CD4-positive, alpha-beta memory T cell (primary cell): ENCODE data around the gene LMNB1. TPM values are rescaled to one million over a fixed set of nuclear protein-coding genes. Genes with fewer than 3 reads are reported as not detected.
"Not testable (repeated sequence)": the region's sequence is repeated elsewhere in the genome, so short reads cannot be mapped to it uniquely, and the experiment has no call there.

ENCODE experiments used
- CTCF ChIA-PET: fragments of 350-600 bp; sonication (Branson Sonifier 250); formaldehyde crosslinking; loops from one replicate; lab custom pipeline; 2021; ENCODE audit warnings: inconsistent platforms; ENCODE audit not compliant: partially characterized antibody; lab: Charles Lee
- POLR2A ChIA-PET: fragments of 350-600 bp; sonication (Branson Sonifier 250); formaldehyde crosslinking; loops from one replicate; lab custom pipeline; 2021; ENCODE audit not compliant: partially characterized antibody; lab: Charles Lee
- DNase-seq, 5 donors: peaks; one replicate each; pipeline versions ENCODE4 v3.0.0 to v3.0.0-alpha.2; 2020 to 2022; ENCODE audit warnings: mixed read lengths in 1 of 5
- H3K27ac ChIP-seq: one replicate; pipeline ENCODE4 v1.7.0; 2013; ENCODE audit warnings: low read depth, low read length
- H3K27me3 ChIP-seq: 2 replicates; pipeline ENCODE4 v1.7.0; 2013; ENCODE audit warnings: mild to moderate bottlenecking, low read length, moderate library complexity; ENCODE audit not compliant: insufficient read depth
- H3K36me3 ChIP-seq: 2 replicates; pipeline ENCODE4 v1.7.0; 2013; ENCODE audit warnings: mild to moderate bottlenecking, low read length, moderate library complexity; ENCODE audit not compliant: insufficient read depth
- H3K4me1 ChIP-seq: 2 replicates; pipeline ENCODE4 v1.7.0; 2013; ENCODE audit warnings: mild to moderate bottlenecking, low read length, moderate library complexity; ENCODE audit not compliant: insufficient read depth
- H3K4me3 ChIP-seq, 2 donors: one replicate each; pipeline ENCODE4 v1.7.0; 2013; ENCODE audit warnings: low read length in 2 of 2, mild to moderate bottlenecking in 1 of 2
- H3K9me3 ChIP-seq, 2 donors: one replicate each; pipeline ENCODE4 v1.7.0; 2013; ENCODE audit warnings: low read length in 2 of 2, control low read depth in 1 of 2; ENCODE audit not compliant: control insufficient read depth in 1 of 2
- H3K27ac Mint-ChIP-seq, 7 donors: one replicate each; pipeline ENCODE4 v1.8.0; 2020 to 2021; ENCODE audit warnings: mixed read lengths in 7 of 7, mild to moderate bottlenecking in 6 of 7, inconsistent platforms in 3 of 7, moderate library complexity in 3 of 7
- H3K27me3 Mint-ChIP-seq, 2 donors: one replicate each; pipeline ENCODE4 v1.8.0; 2020 to 2021; ENCODE audit warnings: mixed read lengths in 2 of 2
- H3K36me3 Mint-ChIP-seq, 2 donors: one replicate each; pipeline ENCODE4 v1.8.0; 2020 to 2021; ENCODE audit warnings: mixed read lengths in 2 of 2, inconsistent platforms in 1 of 2, mild to moderate bottlenecking in 1 of 2
- H3K4me1 Mint-ChIP-seq, 4 donors: one replicate each; pipeline ENCODE4 v1.8.0; 2020 to 2021; ENCODE audit warnings: mixed read lengths in 4 of 4, mild to moderate bottlenecking in 1 of 4
- H3K4me3 Mint-ChIP-seq, 8 donors: one replicate each; pipeline ENCODE4 v1.8.0; 2020 to 2021; ENCODE audit warnings: mixed read lengths in 8 of 8, mild to moderate bottlenecking in 7 of 8, moderate library complexity in 6 of 8, inconsistent platforms in 3 of 8
- H3K9me3 Mint-ChIP-seq, 8 donors: one replicate each; pipeline ENCODE4 v1.8.0; 2020 to 2021; ENCODE audit warnings: mixed read lengths in 8 of 8, mild to moderate bottlenecking in 5 of 8, inconsistent platforms in 3 of 8, moderate library complexity in 1 of 8
- intact Hi-C: fragments of 100-400 bp; cut with micrococcal nuclease; formaldehyde crosslinking; loops from one replicate; pipeline ENCODE4 v1.15.1; 2023
- polyA plus RNA-seq, 2 donors: library from polyadenylated mRNA; unstranded; fragments of 300-500 nt; fragmentation: Illumina TruSeq; gene quantifications; one replicate each; pipeline ENCODE4 v1.2.3, GENCODE V29; 2021
- total RNA-seq, 2 experiments: library from RNA; stranded (reverse); gene quantifications; one replicate each; pipeline ENCODE4 v1.2.3, GENCODE V29; 2021

The LMNB1 gene
- total and polyA plus RNA-seq, 4 experiments from 2014 or later = 2.0 to 32.3 (median 18.5) TPM

DNA sequence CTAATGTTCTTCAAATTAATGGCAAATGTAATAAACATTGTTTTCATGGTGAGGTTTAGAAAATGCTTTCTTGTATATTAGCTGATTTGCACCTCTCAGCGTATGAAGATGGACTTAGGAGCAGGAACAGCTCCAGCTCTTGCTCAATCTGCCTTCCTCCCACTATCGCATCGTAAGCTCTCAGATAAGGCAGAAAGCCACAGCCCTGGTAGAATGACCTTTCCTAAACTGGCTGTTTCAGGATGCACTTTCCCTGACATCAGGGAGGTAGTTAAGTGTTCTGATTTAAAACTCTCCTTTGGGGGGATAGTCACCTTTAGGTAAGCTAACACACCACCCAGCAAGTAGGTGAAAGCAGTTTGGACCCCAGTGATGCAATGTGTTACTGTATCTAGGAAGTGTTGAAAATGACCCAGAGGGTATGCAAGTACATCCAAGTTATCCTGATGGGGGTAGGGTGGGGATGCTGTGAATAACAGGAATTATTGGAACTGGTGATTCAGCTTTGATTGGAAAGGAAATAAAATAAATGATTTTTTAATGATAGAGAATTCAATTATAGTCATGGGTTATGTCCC lies 72.3 kb downstream of the LMNB1 start:
- intact Hi-C loops = no loop called here
- POLR2A ChIA-PET = interaction anchor here (0.8 kb wide), 1 partner anchor 181 kb away, joined by 3 read pairs; the partner anchor contains the start of gene MARCHF3
- CTCF ChIA-PET = interaction anchor here (0.8 kb wide), 1 partner anchor 37 kb away, joined by 3 read pairs; no protein-coding TSS in a partner anchor
- Mint-ChIP-seq H3K36me3 (no peaks in the 10 kb centered on the region), H3K27ac (peak overlapping the region in 2 of 7 donors; percentile 9 to 88), H3K4me1 (peaks cover 34 to 68% (median 55%) of the 10 kb centered on the region in 4 donors), H3K27me3 (no peaks in the 10 kb centered on the region), H3K9me3 (peaks cover 0 to 7% (median 0%) of the 10 kb centered on the region in 8 donors), H3K4me3 (no peak overlapping the region)
- no peak overlapping the region for H3K4me3 ChIP-seq
- no peaks in the 10 kb centered on the region for H3K36me3 ChIP-seq
- H3K27ac ChIP-seq = no peak overlapping the region
- H3K27me3 ChIP-seq = no peaks in the 10 kb centered on the region
- peaks cover 46% of the 10 kb centered on the region for H3K4me1 ChIP-seq
- H3K9me3 ChIP-seq = no peaks in the 10 kb centered on the region
- no peak for DNase-seq

DNA sequence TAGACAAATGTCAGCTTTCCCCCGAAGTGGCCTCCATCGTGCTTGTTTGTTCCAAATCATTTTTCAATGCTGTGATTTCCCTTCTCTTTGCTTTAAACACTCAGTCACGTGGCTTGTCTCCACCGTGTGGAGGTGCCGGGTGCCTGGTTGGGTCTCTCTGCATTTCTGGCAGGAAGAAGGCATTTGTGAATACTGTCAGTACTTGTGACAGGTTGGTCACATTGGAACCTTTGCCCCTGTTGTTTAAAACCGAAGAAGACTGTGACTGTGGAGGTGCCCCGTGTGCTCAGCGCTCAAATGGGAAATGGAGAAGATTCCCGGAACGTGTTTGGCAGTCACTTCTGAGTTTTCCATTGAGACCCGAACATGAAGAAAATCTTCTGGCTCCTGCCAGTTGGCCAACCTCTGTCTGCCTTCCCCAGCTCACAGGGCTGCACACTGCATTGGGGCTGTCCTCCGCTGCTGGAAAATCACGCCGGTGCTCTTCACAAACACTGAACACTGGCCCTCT lies 74.6 kb downstream of the LMNB1 start:
- intact Hi-C loops = loop anchor here (2.0 to 5.0 kb wide), 5 partner anchors 39 to 376 kb away; partner anchors contain the start of genes LMNB1 and MARCHF3

DNA sequence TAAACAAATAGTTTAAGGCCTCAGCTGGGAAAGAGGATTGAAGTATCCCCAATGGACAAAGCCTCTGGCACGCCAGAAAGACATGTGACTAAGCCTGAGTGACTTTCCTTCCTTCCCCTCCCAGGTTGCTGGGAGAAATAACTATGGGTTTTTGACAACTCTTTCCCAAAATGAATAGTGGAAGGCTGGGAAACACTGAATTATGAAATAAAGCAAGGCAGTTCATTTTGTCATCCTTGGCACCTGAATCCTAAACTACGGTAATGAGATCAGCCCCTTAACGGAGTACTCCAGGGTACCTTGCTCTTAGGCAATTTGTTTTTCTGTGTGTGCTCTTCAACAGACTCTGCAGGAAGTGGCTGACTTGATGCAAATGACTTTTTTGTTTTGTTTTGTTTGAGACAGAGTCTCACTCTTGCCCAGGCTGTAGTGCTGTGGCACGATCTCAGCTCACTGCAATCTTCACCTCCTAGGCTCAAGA lies 75.2 kb downstream of the LMNB1 start:
- H3K9me3 ChIP-seq = no peaks in the 10 kb centered on the region
- ChIA-PET POLR2A (interaction anchor here (0.8 to 4.4 kb wide), 12 partner anchors 13 to 377 kb away, joined by 3 to 39 read pairs (median 6); partner anchors contain the start of genes C5orf63 and LMNB1), CTCF (interaction anchor here (0.9 to 3.6 kb wide), 4 partner anchors 14 to 74 kb away, joined by 3 to 13 read pairs (median 7); no protein-coding TSS in a partner anchor)
- peak overlapping the region; percentile 89 to 97 (median 95) for H3K27ac Mint-ChIP-seq
- intact Hi-C loops = loop anchor here (2.0 to 5.0 kb wide), 5 partner anchors 40 to 375 kb away; partner anchors contain the start of genes LMNB1 and MARCHF3
- H3K4me1 Mint-ChIP-seq = peaks cover 33 to 50% (median 45%) of the 10 kb centered on the region in 4 donors
- H3K4me3 ChIP-seq = peak overlapping the region in 1 of 2 donors; percentile 29
- peak in 4 of 5 donors; percentile 27 to 44 (median 34) for DNase-seq
- no peaks in the 10 kb centered on the region for H3K36me3 ChIP-seq
- H3K9me3 Mint-ChIP-seq = peaks cover 0 to 7% (median 1%) of the 10 kb centered on the region in 8 donors
- peaks cover 36% of the 10 kb centered on the region for H3K4me1 ChIP-seq
- peak overlapping the region; percentile 8 for H3K27ac ChIP-seq
- no peaks in the 10 kb centered on the region for H3K27me3 ChIP-seq
- H3K36me3 Mint-ChIP-seq = peaks cover 0 to 6% of the 10 kb centered on the region in 2 donors
- H3K27me3 Mint-ChIP-seq = no peaks in the 10 kb centered on the region
- H3K4me3 Mint-ChIP-seq = peak overlapping the region; percentile 65 to 87 (median 78)

More for the DNA sequence above, 74.6 kb downstream of the LMNB1 start:
- peak in 4 of 5 donors; percentile 23 to 39 (median 32) for DNase-seq
- Mint-ChIP-seq H3K4me3 (peak overlapping the region; percentile 36 to 87 (median 78)), H3K27ac (peak overlapping the region; percentile 89 to 97 (median 95)), H3K27me3 (no peaks in the 10 kb centered on the region), H3K36me3 (peaks cover 0 to 6% of the 10 kb centered on the region in 2 donors), H3K4me1 (peaks cover 33 to 56% (median 50%) of the 10 kb centered on the region in 4 donors), H3K9me3 (peaks cover 0 to 7% (median 1%) of the 10 kb centered on the region in 8 donors)
- ChIA-PET CTCF (interaction anchor here (0.9 to 3.6 kb wide), 4 partner anchors 14 to 74 kb away, joined by 3 to 13 read pairs (median 7); no protein-coding TSS in a partner anchor), POLR2A (interaction anchor here (1.0 to 4.4 kb wide), 9 partner anchors 14 to 378 kb away, joined by 3 to 39 read pairs (median 6); partner anchors contain the start of gene LMNB1)
- Histone ChIP-seq H3K27ac (no peak overlapping the region), H3K4me1 (peaks cover 39% of the 10 kb centered on the region), H3K27me3 (no peaks in the 10 kb centered on the region), H3K9me3 (no peaks in the 10 kb centered on the region), H3K4me3 (no peak overlapping the region), H3K36me3 (no peaks in the 10 kb centered on the region)

DNA sequence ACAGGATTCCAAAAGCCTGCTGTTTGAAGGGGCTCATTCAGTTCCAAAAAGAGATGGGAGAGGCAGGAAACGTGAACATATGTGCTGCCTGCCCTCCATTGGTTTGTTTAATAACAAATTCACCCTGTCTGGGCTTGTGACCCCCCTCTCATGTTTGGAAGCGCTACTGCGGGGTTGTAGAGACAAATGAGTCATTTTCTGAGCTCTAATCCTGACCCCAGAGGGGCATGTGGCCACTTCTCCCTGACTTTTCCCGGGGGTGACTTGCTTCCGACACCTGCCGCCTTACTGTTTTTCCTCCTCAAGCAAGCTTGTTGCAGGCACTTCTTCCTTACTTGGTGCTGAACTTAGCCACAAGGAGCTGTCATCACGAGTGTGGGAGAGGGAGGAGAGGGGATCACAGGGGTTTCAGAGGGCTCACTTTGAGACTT lies 75.9 kb downstream of the LMNB1 start:
- H3K36me3 Mint-ChIP-seq = peaks cover 0 to 6% of the 10 kb centered on the region in 2 donors
- Histone ChIP-seq H3K36me3 (no peaks in the 10 kb centered on the region), H3K4me1 (peaks cover 36% of the 10 kb centered on the region), H3K27ac (peak overlapping the region; percentile 5), H3K27me3 (no peaks in the 10 kb centered on the region), H3K4me3 (no peak overlapping the region), H3K9me3 (no peaks in the 10 kb centered on the region)
- DNase-seq = no peak
- H3K27ac Mint-ChIP-seq = peak overlapping the region; percentile 89 to 97 (median 95)
- H3K9me3 Mint-ChIP-seq = peaks cover 0 to 7% (median 1%) of the 10 kb centered on the region in 8 donors
- H3K4me3 Mint-ChIP-seq = peak overlapping the region; percentile 65 to 87 (median 80)
- H3K4me1 Mint-ChIP-seq = peaks cover 33 to 48% (median 43%) of the 10 kb centered on the region in 4 donors
- CTCF ChIA-PET = interaction anchor here (1.2 to 3.6 kb wide), 2 partner anchors 41 to 43 kb away, joined by 4 to 13 read pairs; no protein-coding TSS in a partner anchor
- intact Hi-C loops = loop anchor here (2.0 to 5.0 kb wide), 5 partner anchors 41 to 374 kb away; partner anchors contain the start of genes LMNB1 and MARCHF3
- H3K27me3 Mint-ChIP-seq = no peaks in the 10 kb centered on the region
- POLR2A ChIA-PET = interaction anchor here (0.8 to 4.4 kb wide), 13 partner anchors 13 to 403 kb away, joined by 3 to 39 read pairs (median 6); partner anchors contain the start of genes C5orf63 and LMNB1

DNA sequence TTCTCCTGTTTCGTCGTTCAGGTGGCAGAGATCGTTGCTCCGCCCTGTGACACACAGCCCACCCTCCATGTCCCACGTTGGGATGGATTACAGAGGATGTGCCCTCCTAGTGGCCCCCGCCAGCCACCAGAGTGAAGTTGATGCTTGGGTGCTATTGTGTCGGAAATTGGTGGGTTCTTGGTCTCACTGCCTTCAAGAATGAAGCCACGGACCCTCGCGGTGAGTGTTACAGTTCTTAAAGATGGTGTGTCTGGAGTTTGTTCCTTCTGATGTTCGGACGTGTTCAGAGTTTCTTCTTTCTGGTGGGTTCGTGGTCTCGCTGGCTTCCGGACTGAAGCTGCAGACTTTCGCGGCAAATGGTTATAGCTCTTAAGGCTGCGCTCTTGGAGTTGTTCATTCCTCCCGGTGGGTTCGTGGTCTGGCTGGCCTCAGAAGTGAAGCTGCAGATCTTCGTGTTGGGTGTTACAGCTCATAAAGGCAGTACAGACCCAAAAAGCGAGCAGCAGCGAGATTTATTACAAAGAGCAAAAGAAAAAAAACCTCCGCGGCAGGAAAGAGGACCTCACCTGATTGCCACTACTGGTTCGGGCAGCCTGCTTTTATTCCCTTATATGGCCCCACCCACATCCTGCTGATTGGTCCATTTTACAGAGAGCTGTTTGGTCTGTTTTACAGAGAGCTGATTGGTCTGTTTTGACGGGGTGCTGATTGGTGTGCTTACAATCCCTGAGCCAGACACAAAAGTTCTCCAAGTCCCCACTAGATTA lies 76.8 kb downstream of the LMNB1 start:
- not testable (repeated sequence) for H3K36me3 ChIP-seq, H3K36me3 Mint-ChIP-seq, H3K27me3 ChIP-seq, H3K27me3 Mint-ChIP-seq, H3K9me3 Mint-ChIP-seq, H3K9me3 ChIP-seq
- H3K27ac Mint-ChIP-seq = peak overlapping the region; percentile 89 to 97 (median 95)
- H3K4me3 ChIP-seq = peak overlapping the region in 1 of 2 donors; percentile 12
- peak overlapping the region; percentile 5 for H3K27ac ChIP-seq
- peak overlapping the region; percentile 65 to 87 (median 80) for H3K4me3 Mint-ChIP-seq
- peak in 3 of 5 donors; percentile 4 to 39 (median 24) for DNase-seq
- ChIA-PET CTCF (interaction anchor here (1.0 to 3.6 kb wide), 7 partner anchors 8 to 76 kb away, joined by 3 to 13 read pairs (median 4); no protein-coding TSS in a partner anchor), POLR2A (interaction anchor here (0.7 to 4.4 kb wide), 12 partner anchors 31 to 404 kb away, joined by 3 to 39 read pairs (median 4); partner anchors contain the start of genes C5orf63, LMNB1 and MARCHF3)
- H3K4me1 Mint-ChIP-seq = peaks cover 33 to 48% (median 43%) of the 10 kb centered on the region in 4 donors
- intact Hi-C loops = loop anchor here (2.0 to 5.0 kb wide), 5 partner anchors 41 to 374 kb away; partner anchors contain the start of genes LMNB1 and MARCHF3
- H3K4me1 ChIP-seq = peaks cover 36% of the 10 kb centered on the region

DNA sequence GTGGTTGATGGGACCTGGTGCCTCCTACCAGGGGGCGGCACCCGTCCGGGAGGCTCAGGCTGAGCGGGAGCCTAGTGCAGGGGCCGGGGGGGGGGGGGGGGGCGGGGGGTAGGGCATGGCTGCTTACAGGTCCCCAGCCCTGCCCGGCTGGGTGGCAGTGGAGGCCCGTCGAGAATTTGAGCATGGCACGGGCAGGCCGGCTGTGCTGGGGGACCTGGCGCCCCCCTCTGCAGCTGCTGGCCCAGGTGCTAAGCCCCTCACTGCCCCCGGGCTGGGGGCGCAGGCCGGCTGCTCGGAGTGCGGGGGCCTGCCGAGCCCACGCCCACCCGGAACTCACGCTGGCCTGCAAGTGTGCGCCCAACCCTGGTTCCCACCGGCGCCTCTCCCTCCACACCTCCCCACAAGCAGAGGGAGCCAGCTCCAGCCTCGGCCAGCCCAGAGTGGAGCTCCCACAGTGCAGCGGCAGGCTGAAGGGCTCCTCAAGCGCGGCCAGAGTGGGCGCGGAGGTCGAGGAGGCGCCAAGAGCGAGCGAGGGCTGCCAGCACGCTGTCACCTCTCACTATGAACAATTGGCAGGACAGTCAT lies 77.7 kb downstream of the LMNB1 start:
- Mint-ChIP-seq H3K27me3 (no peaks in the 10 kb centered on the region), H3K9me3 (peaks cover 0 to 7% (median 1%) of the 10 kb centered on the region in 8 donors), H3K4me3 (peak overlapping the region in 3 of 8 donors; percentile 33 to 57 (median 40)), H3K27ac (peak overlapping the region in 6 of 7 donors; percentile 59 to 89 (median 72)), H3K4me1 (peaks cover 33 to 48% (median 43%) of the 10 kb centered on the region in 4 donors), H3K36me3 (peaks cover 0 to 6% of the 10 kb centered on the region in 2 donors)
- Histone ChIP-seq H3K27ac (no peak overlapping the region), H3K27me3 (no peaks in the 10 kb centered on the region), H3K4me1 (peaks cover 36% of the 10 kb centered on the region), H3K36me3 (no peaks in the 10 kb centered on the region), H3K9me3 (no peaks in the 10 kb centered on the region), H3K4me3 (no peak overlapping the region)
- DNase-seq = no peak
- ChIA-PET CTCF (interaction anchor here (1.0 to 2.4 kb wide), 5 partner anchors 9 to 77 kb away, joined by 3 to 7 read pairs (median 4); no protein-coding TSS in a partner anchor), POLR2A (interaction anchor here (1.3 to 4.4 kb wide), 6 partner anchors 43 to 405 kb away, joined by 3 to 39 read pairs (median 9); partner anchors contain the start of genes C5orf63, LMNB1 and MARCHF3)
- intact Hi-C loops = loop anchor here (5.0 kb wide), 3 partner anchors 42 to 373 kb away; no protein-coding TSS in a partner anchor
